Stimulated activated CD8-positive, alpha-beta memory T cell treated with anti-CD3 and anti-CD28 coated beads, Interleukin-4, amount 100 ng/mL, for 4 hours (primary cell): ENCODE results near the gene APOBEC4.
"Not testable (repeated sequence)": the region's sequence is repeated elsewhere in the genome, so short reads cannot be mapped to it uniquely, and the experiment has no call there.

ENCODE experiments used
- DNase-seq, 2 donors: peaks; one replicate each; pipeline ENCODE4 v3.0.0-alpha.2; 2020; ENCODE audit warnings: low read depth in 2 of 2, low spot score in 1 of 2

Gene APOBEC4

GRCh38 chr1:183634429-183635065 is 18.6 kb downstream of the APOBEC4 start:
- DNase-seq: no peak

DNA sequence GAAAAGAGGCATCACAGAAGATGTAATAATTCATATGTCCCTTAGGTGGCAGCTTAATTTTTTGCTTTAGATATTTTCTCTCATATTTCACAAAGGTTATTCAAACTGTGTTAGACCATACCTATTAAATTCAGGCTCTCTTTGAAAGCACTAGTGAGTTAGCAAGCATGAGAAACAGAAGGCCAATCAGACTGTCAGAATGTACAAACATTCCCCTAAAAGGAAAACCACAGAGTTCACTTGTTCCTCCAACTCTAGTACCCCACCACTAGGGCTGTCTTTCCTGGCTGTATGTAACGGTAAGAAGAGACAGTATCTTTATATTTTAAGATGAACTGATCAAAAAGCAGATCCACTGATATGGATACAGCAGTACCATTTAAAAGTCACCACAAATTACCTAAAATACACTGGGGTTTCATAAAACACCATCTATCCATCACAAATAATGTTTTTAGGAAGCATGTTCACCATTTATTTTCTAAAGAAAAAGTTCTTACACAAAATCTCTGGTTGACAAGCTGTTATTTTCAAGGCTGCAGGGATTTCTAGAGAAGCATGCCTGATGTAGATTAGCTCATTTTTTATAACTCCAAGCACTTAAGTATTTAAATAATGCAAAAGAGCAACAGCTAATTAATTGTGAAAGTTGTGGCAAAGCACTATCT is 19.3 kb downstream of the APOBEC4 start:
- no peak for DNase-seq

GRCh38 chr1:183632964-183633363 is 20.2 kb downstream of the APOBEC4 start:
- no peak for DNase-seq

DNA sequence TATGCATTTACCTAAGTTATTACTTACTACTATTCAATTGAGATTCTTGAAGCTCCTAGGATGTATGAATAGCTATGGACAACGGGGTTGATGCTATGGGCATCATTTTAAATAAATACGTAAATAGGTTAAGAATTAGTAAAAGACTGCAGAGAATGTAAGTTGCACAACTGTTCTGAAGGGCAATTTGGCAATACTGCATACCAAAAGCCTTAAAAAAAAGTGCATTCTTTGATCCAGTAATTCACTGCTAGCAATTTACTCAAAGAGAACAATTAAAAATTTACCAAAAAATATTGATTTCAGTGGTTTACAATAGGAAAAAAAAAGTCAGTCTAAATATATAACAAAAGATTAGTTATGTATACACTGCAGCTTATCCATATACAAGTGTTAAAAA is 21.0 kb downstream of the APOBEC4 start:
- DNase-seq: no peak

GRCh38 chr1:183630748-183631147 is 22.4 kb downstream of the APOBEC4 start:
- no peak for DNase-seq

GRCh38 chr1:183628537-183628936 is 24.6 kb downstream of the APOBEC4 start:
- no peak for DNase-seq

- not testable (repeated sequence) for DNase-seq
These were observed 26.9 kb downstream of the APOBEC4 start for GRCh38 chr1:183626236-183626635.

DNA sequence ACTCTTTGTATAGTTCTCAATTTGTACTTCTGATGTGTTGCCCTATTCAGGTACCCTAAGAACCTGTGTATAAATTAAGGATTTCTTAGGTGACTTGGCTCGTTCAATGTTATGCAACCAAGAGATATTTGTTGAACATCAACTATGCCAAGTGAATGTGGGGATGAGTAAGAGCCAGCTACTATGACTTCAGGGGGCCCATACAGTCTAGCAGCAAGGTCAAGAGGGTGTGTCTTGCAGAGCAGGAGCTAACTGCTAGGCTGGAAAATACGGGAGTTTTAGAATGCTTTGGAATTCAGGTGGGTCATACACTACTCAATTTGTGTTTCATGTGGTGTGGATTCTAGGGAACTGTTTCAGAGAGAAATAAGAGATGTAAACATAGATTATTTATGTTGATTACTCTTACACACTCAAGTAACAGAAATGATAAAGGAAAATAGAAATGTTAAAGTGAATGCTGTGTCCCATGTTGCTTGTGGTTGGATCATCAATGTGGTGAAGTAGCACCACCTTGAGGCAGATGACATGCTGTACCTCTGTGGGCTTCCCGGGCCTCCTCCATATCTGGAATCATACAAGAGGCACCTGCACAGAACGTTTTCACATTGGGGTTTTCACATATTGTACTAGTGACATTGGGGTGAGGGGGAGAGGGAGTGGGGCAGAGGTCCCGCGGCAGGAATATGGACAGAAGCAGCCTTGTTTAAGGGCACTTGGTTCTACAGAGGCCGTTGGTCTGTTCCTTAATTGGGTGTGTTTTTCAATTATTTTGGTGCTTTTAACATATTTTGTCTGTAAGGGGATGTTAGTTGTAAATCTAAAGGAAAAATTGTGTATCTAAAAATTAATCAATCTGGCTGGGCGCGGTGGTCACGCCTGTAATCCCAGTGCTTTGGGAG is 30.0 kb downstream of the APOBEC4 start:
- DNase-seq: no peak

DNA sequence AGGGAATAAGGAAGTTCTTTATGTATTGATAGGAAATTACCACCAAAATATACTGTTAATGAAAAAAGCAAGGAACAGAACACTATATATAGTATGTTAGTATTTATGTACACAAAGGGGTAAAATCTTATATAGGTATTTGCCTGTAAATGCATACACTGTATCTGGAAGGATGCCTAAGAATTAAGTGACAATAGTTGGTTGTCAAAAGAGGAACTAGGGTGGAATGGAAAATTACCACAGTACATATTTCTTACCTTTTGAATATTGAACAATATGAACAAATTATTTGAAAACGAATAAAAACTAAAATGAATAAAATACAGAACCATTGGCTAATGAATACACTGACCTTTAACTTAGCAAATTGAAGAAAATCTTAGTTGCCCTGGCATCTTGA is 31.1 kb downstream of the APOBEC4 start:
- no peak for DNase-seq

DNA sequence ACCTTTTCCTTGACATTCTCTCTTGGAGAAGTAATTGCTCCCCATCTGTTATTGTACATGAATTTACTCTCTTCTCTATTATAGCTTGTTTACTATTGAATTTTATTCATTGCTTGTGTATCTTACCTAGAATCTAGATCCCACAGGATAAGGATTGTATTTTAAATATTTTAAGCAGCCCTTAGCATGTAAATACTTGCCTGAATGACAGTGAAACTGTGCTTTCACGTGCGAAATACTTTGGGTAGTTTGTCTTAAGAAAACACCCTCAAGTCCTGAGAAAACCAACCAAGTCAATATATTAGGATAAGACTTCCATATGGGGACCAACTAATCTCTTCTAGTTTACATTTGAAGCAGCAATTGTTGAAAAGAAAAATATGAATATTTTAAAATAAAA is 32.8 kb downstream of the APOBEC4 start:
- DNase-seq: no peak

DNA sequence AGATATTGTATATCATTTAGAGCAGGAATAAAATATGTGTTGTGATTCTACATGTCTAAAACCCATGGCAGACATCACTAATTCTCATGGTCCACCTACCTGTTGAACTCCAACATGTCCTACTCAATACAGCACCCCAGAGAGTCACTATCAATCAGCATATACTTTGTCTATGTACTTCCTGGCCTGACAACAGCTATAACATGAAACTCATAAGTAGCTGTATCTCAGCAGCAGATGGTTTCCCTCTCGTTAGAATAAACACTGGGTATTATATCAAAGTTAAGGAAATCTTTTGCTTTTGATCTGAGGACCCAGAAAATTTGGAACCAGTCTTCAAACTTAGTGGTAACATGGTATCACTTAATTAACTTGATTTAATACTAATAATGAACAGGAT is 33.3 kb downstream of the APOBEC4 start:
- DNase-seq: no peak

- DNase-seq: not testable (repeated sequence)
These were observed 34.9 kb downstream of the APOBEC4 start for GRCh38 chr1:183618202-183618601.

DNA sequence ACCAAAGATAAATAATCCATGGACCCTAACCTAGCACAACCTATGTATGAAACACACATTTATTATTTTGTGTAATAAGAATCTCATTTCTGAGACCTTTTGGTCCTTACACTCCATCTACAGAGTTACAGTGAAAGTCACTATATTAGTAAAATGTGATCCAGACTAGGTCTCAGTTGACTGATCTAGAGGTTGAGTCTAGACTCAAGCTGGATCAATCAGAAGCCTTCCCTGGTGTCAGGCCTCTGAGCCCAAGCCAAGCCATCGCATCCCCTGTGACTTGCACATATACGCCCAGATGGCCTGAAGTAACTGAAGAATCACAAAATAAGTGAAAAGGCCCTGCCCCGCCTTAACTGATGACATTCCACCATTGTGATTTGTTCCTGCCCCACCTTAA is 40.1 kb downstream of the APOBEC4 start:
- not testable (repeated sequence) for DNase-seq

- DNase-seq: no peak
These were observed 40.7 kb downstream of the APOBEC4 start for GRCh38 chr1:183612407-183612806.

- no peak for DNase-seq
These were observed 42.1 kb downstream of the APOBEC4 start for GRCh38 chr1:183611021-183611420.

DNA sequence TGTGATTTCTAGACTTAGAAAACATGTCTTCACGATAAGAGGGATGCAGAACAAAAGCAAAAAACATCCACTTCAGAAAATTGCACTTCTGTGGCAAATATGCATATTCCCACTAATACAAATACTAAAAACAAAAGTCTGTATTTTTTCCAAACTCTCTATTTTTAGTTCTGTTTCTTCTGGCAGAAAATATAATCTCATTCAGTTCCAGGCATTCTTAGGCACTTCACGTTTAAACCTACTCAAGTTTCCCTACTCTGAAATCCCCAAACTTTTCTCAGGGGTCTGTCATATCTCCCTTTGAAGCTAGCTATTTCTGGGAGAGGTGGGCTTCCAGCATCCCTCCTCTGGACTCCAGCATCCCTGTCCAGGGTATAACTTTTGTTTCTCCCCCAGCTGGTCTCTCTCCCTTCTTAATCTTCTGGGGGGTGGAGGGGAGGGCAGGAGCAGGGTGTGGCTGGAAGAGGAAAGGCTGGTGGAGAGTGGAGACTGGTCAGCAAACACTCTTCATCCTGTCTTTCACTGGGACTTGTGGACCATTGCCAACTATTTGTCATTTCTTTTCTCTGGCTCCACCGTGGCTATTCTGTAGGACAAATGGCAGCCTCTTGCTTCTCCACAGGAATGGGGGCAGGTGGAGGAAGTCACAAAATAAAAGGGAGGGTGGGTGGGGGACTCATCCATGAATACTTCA is 43.2 kb downstream of the APOBEC4 start:
- no peak for DNase-seq

DNA sequence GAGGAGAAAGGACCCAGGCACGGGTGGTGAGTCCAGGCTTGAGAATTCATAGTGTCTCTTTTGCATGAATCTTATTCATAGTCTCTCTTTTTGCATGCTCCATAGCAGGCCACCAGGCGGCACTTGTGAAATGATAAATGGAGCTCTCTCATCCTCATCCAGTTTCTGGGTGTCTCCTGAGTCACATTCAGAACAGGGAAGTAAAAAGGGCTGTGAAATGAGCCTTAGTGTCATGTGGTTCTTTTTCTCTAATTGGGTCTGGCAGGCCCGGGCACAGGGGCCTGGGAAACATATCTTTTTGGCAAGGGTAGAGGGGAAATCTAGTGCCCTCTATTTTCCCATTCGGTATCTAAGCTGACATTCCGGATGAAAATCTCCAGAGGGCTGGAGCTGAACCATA is 43.8 kb downstream of the APOBEC4 start:
- no peak for DNase-seq

DNA sequence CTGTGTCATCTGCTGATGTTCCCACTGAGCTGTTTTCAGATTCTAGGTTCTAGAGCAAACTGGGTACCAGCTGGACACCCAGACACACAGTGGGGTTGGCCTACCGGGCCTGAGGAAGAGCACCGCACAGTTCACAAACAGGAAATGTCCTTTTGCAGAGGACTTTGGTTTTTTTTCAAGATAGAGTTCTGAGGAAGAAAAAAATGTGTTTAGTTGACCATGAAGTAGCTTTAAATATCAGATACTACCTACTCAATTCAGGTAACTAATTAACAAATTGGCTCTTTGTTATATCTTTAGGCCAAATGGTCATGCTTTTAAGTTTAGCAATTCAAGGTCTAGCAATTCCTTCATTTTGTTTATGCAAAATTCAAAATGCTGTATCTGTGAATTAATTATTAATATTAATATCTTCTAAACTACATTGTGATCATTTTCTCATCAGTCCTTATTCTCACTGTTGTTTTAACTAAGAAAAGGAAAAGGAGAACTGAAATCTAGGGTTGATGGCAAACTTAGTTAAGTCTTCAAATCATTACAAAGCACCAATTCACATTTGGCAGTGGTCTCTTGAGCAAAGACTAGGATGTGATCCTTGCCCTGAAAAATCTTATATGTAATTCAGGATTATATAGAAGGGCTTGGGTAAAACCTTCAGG is 45.7 kb downstream of the APOBEC4 start:
- DNase-seq: no peak

DNA sequence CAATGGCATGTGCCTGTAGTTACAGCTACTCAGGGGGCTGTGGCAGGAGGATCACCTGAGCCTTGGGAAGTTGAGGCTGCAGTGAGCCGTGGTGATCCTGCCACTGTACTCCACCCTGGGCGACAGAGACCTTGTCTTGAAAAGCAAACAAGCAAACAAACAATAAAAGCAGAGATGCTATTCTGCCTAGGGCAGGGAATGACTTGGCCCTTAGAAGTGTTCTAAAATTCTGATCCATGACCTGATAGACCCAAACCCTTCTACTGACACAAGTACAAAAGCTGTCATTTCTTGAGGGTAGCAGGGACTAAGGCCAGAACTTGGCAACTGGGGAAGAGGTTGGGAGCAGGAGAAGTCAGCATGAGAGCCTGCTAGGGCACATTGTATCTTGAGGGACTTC is 47.2 kb downstream of the APOBEC4 start:
- no peak for DNase-seq

DNA sequence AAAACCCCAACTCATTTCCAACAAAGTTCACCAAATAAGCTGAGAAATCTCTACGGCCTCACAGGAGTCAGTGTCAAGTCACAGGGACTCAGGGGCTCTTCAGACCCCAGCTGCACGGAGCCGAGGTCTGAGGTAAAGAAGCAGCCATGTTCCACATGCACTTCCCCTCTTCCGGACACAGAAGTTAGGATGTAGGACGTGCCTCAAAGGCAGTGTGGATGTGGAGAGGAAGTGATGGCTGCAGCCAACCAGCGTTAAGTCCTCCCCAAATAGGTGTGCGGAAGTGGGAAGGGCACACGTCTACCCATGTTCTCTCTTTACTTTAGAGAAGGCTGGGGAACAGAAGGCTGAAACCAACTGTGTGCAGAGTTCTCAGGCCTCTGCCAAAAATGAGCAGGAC is 48.3 kb downstream of the APOBEC4 start:
- no peak for DNase-seq
